ENCODE data around the gene SLC17A5. TPM values are rescaled to one million over a fixed set of nuclear protein-coding genes. Genes with fewer than 3 reads are reported as not detected.

SLC17A5 gene
- total and polyA plus RNA-seq, 5 donors from 2014 or later = 6.0 to 9.2 (median 7.4) TPM

DNA sequence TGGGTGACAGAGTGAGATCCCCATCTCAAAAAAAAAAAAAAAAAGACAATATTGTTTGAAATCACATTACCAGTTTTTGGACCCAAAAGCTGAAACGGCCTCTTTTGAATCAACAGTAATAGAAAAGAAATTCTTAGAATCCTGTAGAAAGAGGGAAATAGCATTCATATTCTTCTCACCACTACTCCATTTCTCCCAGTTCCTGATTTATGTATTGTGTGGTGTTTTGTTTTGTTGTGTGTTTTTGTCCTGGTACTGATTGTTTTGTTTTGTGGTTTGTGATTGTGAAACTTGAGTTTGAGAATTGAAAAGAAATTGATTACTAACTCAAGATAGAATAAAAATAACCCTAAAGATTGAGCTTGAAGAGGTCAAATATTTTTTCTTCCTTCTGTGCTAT lies 106.8 kb downstream of the SLC17A5 start:
- Mint-ChIP-seq H3K36me3 (no peaks in the 10 kb centered on the region), H3K4me3 (no peak overlapping the region), H3K27ac (no peak overlapping the region), H3K27me3 (peaks cover 7% of the 10 kb centered on the region), H3K4me1 (peaks cover 0 to 5% (median 0%) of the 10 kb centered on the region in 4 donors), H3K9me3 (no peaks in the 10 kb centered on the region)
- H3K27me3 ChIP-seq (ENCODE audit: control insufficient read depth, insufficient read depth, low read length) = no peaks in the 10 kb centered on the region
- no peak overlapping the region for H3K4me3 ChIP-seq (ENCODE audit: low read depth, low read length)
- H3K27ac ChIP-seq (ENCODE audit: insufficient read depth, low read length, poor library complexity, severe bottlenecking) = no peak overlapping the region
- H3K9me3 ChIP-seq (ENCODE audit: control insufficient read depth in 2 of 2, low read length in 2 of 2) = no peaks in the 10 kb centered on the region
- DNase-seq = no peak
- ATAC-seq (ENCODE audit: low read depth in 2 of 2) = no peak
- H3K36me3 ChIP-seq (ENCODE audit: control insufficient read depth, insufficient read depth, low read length) = no peaks in the 10 kb centered on the region
- H3K4me1 ChIP-seq (ENCODE audit: control insufficient read depth, insufficient read depth, low read length, poor library complexity, severe bottlenecking) = no peaks in the 10 kb centered on the region

Other genes with a start within 250 kb of the SLC17A5 start
- gene CGAS, start 201.7 kb downstream of the SLC17A5 start, total RNA-seq = 24.2 TPM
- gene CGAS, start 201.7 kb downstream of the SLC17A5 start, polyA plus RNA-seq = 10 to 100 TPM in 3 of 4 donors, 1 to 10 TPM in 1; 9.0 to 18.3 (median 12.0) TPM
- gene MTO1, start 192.3 kb downstream of the SLC17A5 start, total RNA-seq = 69.9 TPM
- gene MTO1, start 192.3 kb downstream of the SLC17A5 start, polyA plus RNA-seq = 10 to 100 TPM; 34.9 to 46.1 (median 41.6) TPM
- gene EEF1A1, start 133.0 kb downstream of the SLC17A5 start, total RNA-seq = 10,044 TPM
- gene EEF1A1, start 133.0 kb downstream of the SLC17A5 start, polyA plus RNA-seq = over 10,000 TPM in 2 of 4 donors, 1,000 to 10,000 TPM in 2; 6,574 to 12,846 (median 10,671) TPM
- 1.3 TPM for gene CD109, start 42.2 kb upstream of the SLC17A5 start, total RNA-seq
- gene CD109, start 42.2 kb upstream of the SLC17A5 start, polyA plus RNA-seq = under 1 TPM; 0.02 to 0.32 (median 0.06) TPM

Data from CD4-positive, CD25-positive, alpha-beta regulatory T cell (primary cell).